B cell (primary cell): ENCODE measurements around the gene SHC2. TPM values are rescaled to one million over a fixed set of nuclear protein-coding genes. Genes with fewer than 3 reads are reported as not detected.
A peak's percentile ranks its signal among the peaks of the same experiment; 100 is the strongest.

Experiments used
- ATAC-seq: fragments of 200-7000 bp; cut with Tn5 transposase; one replicate; pipeline ENCODE4 v1.10.0; 2021; ENCODE audit warnings: low read depth, mild to moderate bottlenecking, moderate number of reproducible peaks, moderate library complexity
- CTCF ChIA-PET: fragments of 350-600 bp; sonication (Branson Sonifier 250); formaldehyde crosslinking; loops from one replicate; lab custom pipeline; 2021; ENCODE audit warnings: antibody characterized with exemption, inconsistent platforms; lab: Charles Lee
- POLR2A ChIA-PET: fragments of 350-600 bp; sonication (Branson Sonifier 250); formaldehyde crosslinking; loops from one replicate; lab custom pipeline; 2021; ENCODE audit warnings: antibody characterized with exemption; lab: Charles Lee
- DNase-seq: peaks from one replicate; pipeline ENCODE4 v3.0.0; 2013
- H2AFZ ChIP-seq: 2 replicates; pipeline ENCODE4 v1.6.1; 2012; ENCODE audit warnings: mild to moderate bottlenecking, low read depth, low read length; ENCODE audit not compliant: insufficient read depth, poor library complexity, severe bottlenecking
- H3K27ac ChIP-seq, 2 donors: 1 replicate in 1 of 2; 2 replicates in 1 of 2; pipeline ENCODE4 v1.5.1; 2012 to 2013; ENCODE audit warnings: low read length in 2 of 2, mild to moderate bottlenecking in 2 of 2, moderate library complexity in 1 of 2
- H3K27me3 ChIP-seq, 4 experiments: fragments of 200-600 bp in 1 of 4; sonication (generic) in 1 of 4; replicated peaks in 1 of 4; 1 replicate in 2 of 4; 2 replicates in 2 of 4; pipeline versions ENCODE4 v1.6.1 to v1.7.0; 2013 to 2016; ENCODE audit warnings: low read length in 3 of 4, mild to moderate bottlenecking in 2 of 4, mixed read lengths in 1 of 4, moderate library complexity in 1 of 4; ENCODE audit not compliant: insufficient read depth in 4 of 4, control insufficient read depth in 3 of 4; ENCODE audit errors: control extremely low read depth in 1 of 4
- H3K36me3 ChIP-seq, 2 experiments: replicated peaks in 1 of 2; 1 replicate in 1 of 2; 2 replicates in 1 of 2; pipeline versions ENCODE4 v1.6.1 to v1.7.1; 2013; ENCODE audit warnings: low read length in 1 of 2; ENCODE audit not compliant: insufficient read depth in 2 of 2, control insufficient read depth in 1 of 2; ENCODE audit errors: control extremely low read depth in 1 of 2, extremely low read depth in 1 of 2
- H3K4me1 ChIP-seq, 2 donors: fragments of 200-600 bp in 1 of 2; sonication (generic) in 1 of 2; 1 replicate in 1 of 2; 2 replicates in 1 of 2; pipeline versions ENCODE4 v1.5.1 to v1.6.1; 2013 to 2017; ENCODE audit warnings: low read length in 2 of 2; ENCODE audit not compliant: control insufficient read depth in 2 of 2, insufficient read depth in 2 of 2
- H3K4me2 ChIP-seq: replicated peaks from 2 replicates; pipeline ENCODE3; 2012; ENCODE audit warnings: mild to moderate bottlenecking, low read depth, low read length; ENCODE audit not compliant: poor library complexity, severe bottlenecking
- H3K4me3 ChIP-seq, 5 experiments: fragments of 200-600 bp in 1 of 5; sonication (generic) in 1 of 5; 1 replicate in 3 of 5; 2 replicates in 2 of 5; pipeline versions ENCODE4 v1.5.1 to v1.7.0; 2011 to 2016; ENCODE audit warnings: low read length in 4 of 5, mild to moderate bottlenecking in 4 of 5, low read depth in 2 of 5, control low read depth in 1 of 5, moderate library complexity in 1 of 5; ENCODE audit not compliant: insufficient read depth in 1 of 5; ENCODE audit errors: control extremely low read depth in 1 of 5, extremely low read depth in 1 of 5
- H3K79me2 ChIP-seq: fragments of 200-600 bp; sonication (generic); one replicate; pipeline ENCODE4 v1.6.0; 2016; ENCODE audit warnings: low read length; ENCODE audit not compliant: control insufficient read depth, insufficient read depth
- H3K9ac ChIP-seq: fragments of 200-600 bp; sonication (generic); 2 replicates; pipeline ENCODE4 v1.6.1; 2017; ENCODE audit warnings: mild to moderate bottlenecking, low read length, moderate library complexity
- H3K9me3 ChIP-seq, 3 donors: one replicate each; pipeline versions ENCODE4 v1.6.1 to v1.7.1; 2013; ENCODE audit warnings: low read length in 2 of 3; ENCODE audit not compliant: control insufficient read depth in 2 of 3, insufficient read depth in 1 of 3; ENCODE audit errors: control extremely low read depth in 1 of 3
- H4K20me1 ChIP-seq: 2 replicates; pipeline ENCODE4 v1.6.0; 2012; ENCODE audit warnings: mild to moderate bottlenecking, low read length; ENCODE audit not compliant: insufficient read depth, control insufficient read depth, poor library complexity, severe bottlenecking
- H3K27ac Mint-ChIP-seq: one replicate; pipeline ENCODE4 v1.8.0; 2021; ENCODE audit warnings: mixed read lengths
- H3K27me3 Mint-ChIP-seq: one replicate; pipeline ENCODE4 v1.8.0; 2021; ENCODE audit warnings: mixed read lengths
- H3K4me1 Mint-ChIP-seq: one replicate; pipeline ENCODE4 v1.8.0; 2021; ENCODE audit warnings: mixed read lengths
- H3K4me3 Mint-ChIP-seq: one replicate; pipeline ENCODE4 v1.8.0; 2021; ENCODE audit warnings: mixed read lengths
- H3K9me3 Mint-ChIP-seq: one replicate; pipeline ENCODE4 v1.8.0; 2022; ENCODE audit warnings: mixed read lengths; ENCODE audit not compliant: insufficient read depth
- EZH2 ChIP-seq: IDR thresholded peaks from 2 replicates; pipeline ENCODE4 v1.6.1; 2012; ENCODE audit warnings: borderline replicate concordance, low read depth, mild to moderate bottlenecking, moderate library complexity, low read length; ENCODE audit not compliant: insufficient read depth, poor library complexity, severe bottlenecking
- WGBS: methylation state at CpG from one replicate; pipeline ENCODE4 v1.1.5; 2013; ENCODE audit warnings: missing lambda C conversion rate; ENCODE audit not compliant: insufficient coverage; 5-methylcytosine and 5-hydroxymethylcytosine counted together
- intact Hi-C: fragments of 100-400 bp; cut with micrococcal nuclease; formaldehyde crosslinking; loops from one replicate; pipeline ENCODE4 v1.10.0; 2022
- polyA plus RNA-seq: library from polyadenylated mRNA; depleted of rRNA; stranded (reverse); fragments of >200 nt; gene quantifications from 2 replicates; pipeline ENCODE4 v1.2.3, GENCODE V29; 2012
- total RNA-seq, 2 donors: library from RNA; stranded (reverse); fragments of 120-200 nt in 1 of 2; gene quantifications; 1 replicate in 1 of 2; 2 replicates in 1 of 2; pipeline versions ENCODE4 v1.2.3 to v1.2.4, GENCODE V29; 2013 to 2022
- TF ChIP-seq, protein P1 (sequence below): fragments of 200-600 bp; IDR thresholded peaks from one replicate; pipeline ENCODE4 v1.8.0; 2022; ENCODE audit warnings: antibody characterized with exemption, mild to moderate bottlenecking

The SHC2 gene
- total and polyA plus RNA-seq, 2 donors (not counting 1 experiment from before 2014, with no cell fraction given): 0.19 TPM; not detected in 1

DNA sequence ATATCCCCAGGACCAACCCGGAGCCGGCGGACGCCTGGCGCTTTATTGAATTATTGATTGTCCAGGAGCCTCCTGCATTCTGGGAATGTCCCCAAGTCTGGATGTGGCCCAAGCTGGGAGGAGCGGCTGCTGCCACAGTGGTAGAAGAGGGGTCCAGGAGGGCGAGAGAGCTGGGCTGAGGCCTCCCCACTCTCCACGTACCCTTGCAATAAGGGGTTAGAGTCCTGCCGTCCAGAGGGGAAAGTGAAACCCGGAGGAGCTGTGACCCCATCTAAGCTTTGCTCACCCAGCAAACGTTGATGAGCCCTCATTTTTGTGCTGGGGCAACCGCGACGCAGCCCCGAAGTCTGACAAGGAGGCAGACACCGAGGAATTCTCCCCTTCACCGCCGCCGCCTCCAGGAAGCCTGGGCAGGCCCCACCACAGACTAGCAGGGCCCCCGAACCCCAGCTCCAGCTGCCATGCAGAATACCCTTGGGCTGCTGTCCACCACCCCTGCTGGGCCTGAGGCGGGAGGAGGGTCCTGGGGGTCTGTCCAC lies 50.5 kb downstream of the SHC2 start:
- Mint-ChIP-seq H3K27me3 (peaks cover 17% of the 10 kb centered on the region), H3K27ac (no peak overlapping the region), H3K9me3 (no peaks in the 10 kb centered on the region), H3K4me1 (peaks cover 6% of the 10 kb centered on the region), H3K4me3 (peak overlapping the region; percentile 37)
- POLR2A ChIA-PET: interaction anchor here (0.6 kb wide), 1 partner anchor 226 kb away, joined by 17 read pairs; no protein-coding TSS in a partner anchor
- H3K36me3 ChIP-seq: no peaks in the 10 kb centered on the region
- no peak overlapping the region for H2AFZ ChIP-seq
- no peak overlapping the region for H3K27ac ChIP-seq
- H3K4me1 ChIP-seq: peaks cover 14 to 16% of the 10 kb centered on the region in 2 donors
- CTCF ChIA-PET: no interaction called here
- ATAC-seq (no peak), DNase-seq (no peak)
- WGBS: 74% methylated on average over 19 of the region's 21 CpGs
- peaks cover 0 to 32% (median 10%) of the 10 kb centered on the region in 4 experiments for H3K27me3 ChIP-seq
- no peak overlapping the region for H3K4me2 ChIP-seq
- no peaks in the 10 kb centered on the region for H3K79me2 ChIP-seq
- H3K9me3 ChIP-seq: peaks cover 0 to 18% (median 0%) of the 10 kb centered on the region in 3 donors
- no peaks in the 10 kb centered on the region for H4K20me1 ChIP-seq
- TF ChIP-seq EZH2: no peak
- TF ChIP-seq, protein P1, sequence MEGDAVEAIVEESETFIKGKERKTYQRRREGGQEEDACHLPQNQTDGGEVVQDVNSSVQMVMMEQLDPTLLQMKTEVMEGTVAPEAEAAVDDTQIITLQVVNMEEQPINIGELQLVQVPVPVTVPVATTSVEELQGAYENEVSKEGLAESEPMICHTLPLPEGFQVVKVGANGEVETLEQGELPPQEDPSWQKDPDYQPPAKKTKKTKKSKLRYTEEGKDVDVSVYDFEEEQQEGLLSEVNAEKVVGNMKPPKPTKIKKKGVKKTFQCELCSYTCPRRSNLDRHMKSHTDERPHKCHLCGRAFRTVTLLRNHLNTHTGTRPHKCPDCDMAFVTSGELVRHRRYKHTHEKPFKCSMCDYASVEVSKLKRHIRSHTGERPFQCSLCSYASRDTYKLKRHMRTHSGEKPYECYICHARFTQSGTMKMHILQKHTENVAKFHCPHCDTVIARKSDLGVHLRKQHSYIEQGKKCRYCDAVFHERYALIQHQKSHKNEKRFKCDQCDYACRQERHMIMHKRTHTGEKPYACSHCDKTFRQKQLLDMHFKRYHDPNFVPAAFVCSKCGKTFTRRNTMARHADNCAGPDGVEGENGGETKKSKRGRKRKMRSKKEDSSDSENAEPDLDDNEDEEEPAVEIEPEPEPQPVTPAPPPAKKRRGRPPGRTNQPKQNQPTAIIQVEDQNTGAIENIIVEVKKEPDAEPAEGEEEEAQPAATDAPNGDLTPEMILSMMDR: no peak
- H3K9ac ChIP-seq: no peak overlapping the region
- intact Hi-C loops: no loop called here
- no peak overlapping the region for H3K4me3 ChIP-seq

DNA sequence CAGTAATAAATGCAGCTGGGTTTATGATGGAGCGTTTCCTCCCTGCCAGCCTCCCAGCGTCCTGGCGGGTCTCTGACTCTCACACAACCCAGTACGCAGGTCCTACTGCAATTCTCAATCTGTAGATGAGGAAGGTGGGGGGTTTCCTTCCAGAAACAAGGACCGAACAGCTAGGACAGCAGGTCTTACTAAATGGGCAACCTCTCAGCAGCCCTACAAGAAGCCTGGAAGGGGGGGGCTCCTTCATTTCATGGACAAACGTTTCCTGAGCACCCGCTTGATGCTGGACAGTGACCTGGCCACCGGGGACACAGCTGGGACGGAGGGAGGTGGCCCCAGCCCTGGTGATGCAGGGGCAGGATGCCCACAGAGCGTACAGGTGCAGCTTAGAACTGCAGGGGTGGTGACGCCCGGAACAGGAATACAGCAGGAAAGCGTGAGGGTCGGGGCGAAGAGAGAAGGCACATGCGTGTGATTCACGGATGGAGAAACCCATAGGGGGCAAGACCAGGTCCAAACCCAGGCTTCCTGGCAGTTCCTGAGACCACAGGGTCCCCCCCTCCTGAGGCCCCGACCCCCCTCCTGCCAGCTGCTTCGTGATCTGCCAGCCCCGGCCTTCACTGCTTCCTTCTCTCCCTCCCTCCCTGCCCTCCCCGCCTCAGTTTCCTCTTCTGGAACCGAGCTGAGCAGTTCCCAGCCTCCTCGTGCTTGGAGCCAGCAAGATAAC lies 51.2 kb downstream of the SHC2 start:
- TF ChIP-seq, protein P1: no peak
- TF ChIP-seq EZH2: no peak
- no peak overlapping the region for H3K27ac Mint-ChIP-seq
- H3K27me3 ChIP-seq: peaks cover 0 to 32% (median 10%) of the 10 kb centered on the region in 4 experiments
- H3K27me3 Mint-ChIP-seq: peaks cover 17% of the 10 kb centered on the region
- no peak for ATAC-seq
- no peak overlapping the region for H3K27ac ChIP-seq
- peak; percentile 32 for DNase-seq
- peaks cover 6% of the 10 kb centered on the region for H3K4me1 Mint-ChIP-seq
- H3K9me3 ChIP-seq: peaks cover 0 to 18% (median 0%) of the 10 kb centered on the region in 3 donors
- no peaks in the 10 kb centered on the region for H3K9me3 Mint-ChIP-seq
- 9% methylated on average over 19 of the region's 23 CpGs for WGBS
- peak overlapping the region; percentile 46 for H2AFZ ChIP-seq
- POLR2A ChIA-PET: interaction anchor here (0.6 kb wide), 1 partner anchor 226 kb away, joined by 17 read pairs; no protein-coding TSS in a partner anchor
- H3K79me2 ChIP-seq: no peaks in the 10 kb centered on the region
- CTCF ChIA-PET: no interaction called here
- no peaks in the 10 kb centered on the region for H3K36me3 ChIP-seq
- H3K4me1 ChIP-seq: peaks cover 14 to 16% of the 10 kb centered on the region in 2 donors
- H3K9ac ChIP-seq: peak overlapping the region; percentile 50
- intact Hi-C loops: no loop called here
- no peaks in the 10 kb centered on the region for H4K20me1 ChIP-seq
- H3K4me2 ChIP-seq: peak overlapping the region; percentile 79
- H3K4me3 Mint-ChIP-seq: peak overlapping the region; percentile 88
- peak overlapping the region in 4 of 5 experiments; percentile 11 to 52 (median 42) for H3K4me3 ChIP-seq
